DOHH2 (cell line): ENCODE data around the gene AFAP1L1.

Source experiments
- EZH2phosphoT487 ChIP-seq: fragments of 200-600 bp; sonication (generic); IDR thresholded peaks from 2 replicates; pipeline ENCODE4 v1.6.1; 2017; ENCODE audit warnings: borderline replicate concordance, mild to moderate bottlenecking, antibody characterized with exemption, low read length, moderate library complexity, mixed read lengths
- TF ChIP-seq, protein P1 (sequence below): fragments of 200-600 bp; sonication (generic); IDR thresholded peaks from one replicate; pipeline ENCODE4 v1.5.1; 2014; ENCODE audit warnings: antibody characterized with exemption, mild to moderate bottlenecking, low read depth, low read length; ENCODE audit not compliant: poor library complexity, severe bottlenecking

GRCh38 chr5:149256451-149256850 lies 15.2 kb upstream of the AFAP1L1 start:
- TF ChIP-seq, protein P1, sequence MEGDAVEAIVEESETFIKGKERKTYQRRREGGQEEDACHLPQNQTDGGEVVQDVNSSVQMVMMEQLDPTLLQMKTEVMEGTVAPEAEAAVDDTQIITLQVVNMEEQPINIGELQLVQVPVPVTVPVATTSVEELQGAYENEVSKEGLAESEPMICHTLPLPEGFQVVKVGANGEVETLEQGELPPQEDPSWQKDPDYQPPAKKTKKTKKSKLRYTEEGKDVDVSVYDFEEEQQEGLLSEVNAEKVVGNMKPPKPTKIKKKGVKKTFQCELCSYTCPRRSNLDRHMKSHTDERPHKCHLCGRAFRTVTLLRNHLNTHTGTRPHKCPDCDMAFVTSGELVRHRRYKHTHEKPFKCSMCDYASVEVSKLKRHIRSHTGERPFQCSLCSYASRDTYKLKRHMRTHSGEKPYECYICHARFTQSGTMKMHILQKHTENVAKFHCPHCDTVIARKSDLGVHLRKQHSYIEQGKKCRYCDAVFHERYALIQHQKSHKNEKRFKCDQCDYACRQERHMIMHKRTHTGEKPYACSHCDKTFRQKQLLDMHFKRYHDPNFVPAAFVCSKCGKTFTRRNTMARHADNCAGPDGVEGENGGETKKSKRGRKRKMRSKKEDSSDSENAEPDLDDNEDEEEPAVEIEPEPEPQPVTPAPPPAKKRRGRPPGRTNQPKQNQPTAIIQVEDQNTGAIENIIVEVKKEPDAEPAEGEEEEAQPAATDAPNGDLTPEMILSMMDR = no peak
- TF ChIP-seq EZH2phosphoT487 = no peak
